A673 (cell line): ENCODE results near the gene MPV17L2.

Source experiments
- CTCF ChIP-seq: fragments of 300-800, 200-600 bp; sonication (generic); conservative IDR thresholded peaks from 2 replicates; pipeline ENCODE4 v1.5.1; 2017; ENCODE audit warnings: low read depth, mild to moderate bottlenecking, antibody characterized with exemption, low read length, moderate library complexity, mixed read lengths
- EZH2 ChIP-seq: fragments of 200-600 bp; sonication (generic); IDR thresholded peaks from 2 replicates; pipeline ENCODE4 v1.6.1; 2017; ENCODE audit warnings: borderline replicate concordance, low read depth, mild to moderate bottlenecking, mixed read lengths, antibody characterized with exemption, low read length; ENCODE audit not compliant: poor library complexity, severe bottlenecking

- TF ChIP-seq CTCF (no peak), EZH2 (no peak)
Observed at GRCh38 chr19:18144906-18145305, 48.1 kb upstream of the MPV17L2 start.
